IPS-NIHi7 (cell line): Measurements from ENCODE around the gene UBQLN3.

ENCODE experiments used
- DNase-seq: peaks from one replicate; pipeline ENCODE4 v3.0.0; 2012; ENCODE audit warnings: mixed read lengths; ENCODE audit errors: extremely low spot score

Gene UBQLN3

DNA sequence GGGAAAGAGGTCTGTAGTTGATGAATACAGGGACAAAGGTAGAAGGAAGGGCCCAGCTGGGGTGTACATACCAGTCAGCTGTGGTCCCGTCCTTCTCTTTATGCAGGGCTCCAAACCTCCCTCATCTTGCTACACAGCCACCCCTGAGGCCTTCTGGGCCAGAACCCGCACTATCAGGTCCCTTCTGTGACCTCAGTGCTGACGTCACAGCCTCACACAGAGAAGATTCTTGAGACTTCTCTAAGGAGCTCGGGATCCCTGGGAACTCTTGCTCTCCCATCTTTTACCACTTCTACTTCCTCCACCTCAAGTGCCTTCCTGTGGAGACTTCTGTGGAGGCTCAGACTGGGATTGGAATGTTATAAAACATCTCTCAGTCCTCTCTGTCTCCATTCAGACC, at the start of gene UBQLN3:
Gene UBQLN3, minus strand, starts transcription at position 155 of the 400 bp plus-strand sequence. CDS start 399 bp downstream, outside the sequence.
- DNase-seq, result no peak

DNA sequence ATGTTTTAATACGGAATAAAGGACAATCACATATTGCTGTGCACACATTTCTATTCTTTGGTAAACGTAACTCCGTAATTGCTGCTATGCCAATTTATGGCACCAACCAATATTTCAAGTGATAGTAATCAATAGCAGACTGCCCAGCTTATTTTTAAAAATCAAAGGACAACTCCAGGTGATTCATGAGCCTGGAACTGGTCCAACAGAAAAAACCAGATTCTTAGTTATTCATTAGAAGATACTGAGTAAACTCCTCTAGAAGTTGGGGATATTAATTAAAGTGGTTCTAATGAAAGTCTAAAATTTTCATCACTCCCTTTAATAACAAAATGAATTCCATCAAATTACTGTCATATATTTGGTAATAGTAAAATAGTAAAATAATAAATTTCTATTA, 48.0 kb upstream of the UBQLN3 start:
- no peak for DNase-seq

DNA sequence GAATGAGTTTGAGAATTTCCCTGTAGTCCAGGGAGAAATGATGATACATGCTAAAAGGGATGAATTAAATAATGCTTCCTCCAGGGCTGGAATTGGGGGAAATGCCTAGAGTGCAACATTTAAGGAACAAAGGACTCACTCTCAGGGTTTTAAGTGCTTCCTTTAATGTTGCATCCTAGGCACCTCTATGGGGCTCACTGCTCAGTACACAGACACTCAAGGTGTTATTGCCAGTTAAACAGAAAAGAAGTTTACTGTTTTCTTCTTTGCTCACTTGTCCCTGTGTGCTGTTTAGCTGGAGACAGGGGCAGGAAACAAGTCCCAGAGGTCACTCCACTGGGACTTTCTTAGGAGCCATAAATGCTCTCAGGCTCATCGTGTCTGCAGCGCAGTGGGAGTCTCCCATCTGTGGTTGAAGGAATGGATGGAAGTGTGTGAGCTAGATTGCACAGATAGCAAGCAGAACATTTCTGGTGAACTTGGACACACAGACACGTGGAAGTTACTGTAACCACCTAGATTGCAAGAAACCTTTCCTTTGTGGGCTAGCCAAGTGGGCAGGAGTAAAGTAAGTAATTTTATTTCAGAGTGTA, 46.9 kb upstream of the UBQLN3 start:
- peak; percentile 11 for DNase-seq

DNA sequence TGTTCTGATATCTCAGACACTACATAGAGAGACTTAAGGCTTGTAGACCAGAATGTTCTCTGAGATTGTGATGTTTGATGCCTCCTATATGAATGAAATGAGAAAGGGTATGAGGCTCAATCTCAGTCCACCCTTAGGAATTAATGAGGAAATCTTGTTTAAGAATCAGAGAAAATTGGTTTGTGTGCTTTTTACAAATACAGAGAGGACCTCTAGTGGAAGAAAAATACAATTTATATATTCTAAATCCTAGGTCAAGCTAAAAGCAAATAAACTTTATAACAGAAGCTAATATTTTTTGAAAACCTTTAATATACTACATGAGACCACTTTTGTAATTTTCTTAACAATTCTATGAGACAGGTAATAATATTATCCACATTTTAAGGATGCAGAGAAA, 43.6 kb upstream of the UBQLN3 start:
- DNase-seq, result no peak

DNA sequence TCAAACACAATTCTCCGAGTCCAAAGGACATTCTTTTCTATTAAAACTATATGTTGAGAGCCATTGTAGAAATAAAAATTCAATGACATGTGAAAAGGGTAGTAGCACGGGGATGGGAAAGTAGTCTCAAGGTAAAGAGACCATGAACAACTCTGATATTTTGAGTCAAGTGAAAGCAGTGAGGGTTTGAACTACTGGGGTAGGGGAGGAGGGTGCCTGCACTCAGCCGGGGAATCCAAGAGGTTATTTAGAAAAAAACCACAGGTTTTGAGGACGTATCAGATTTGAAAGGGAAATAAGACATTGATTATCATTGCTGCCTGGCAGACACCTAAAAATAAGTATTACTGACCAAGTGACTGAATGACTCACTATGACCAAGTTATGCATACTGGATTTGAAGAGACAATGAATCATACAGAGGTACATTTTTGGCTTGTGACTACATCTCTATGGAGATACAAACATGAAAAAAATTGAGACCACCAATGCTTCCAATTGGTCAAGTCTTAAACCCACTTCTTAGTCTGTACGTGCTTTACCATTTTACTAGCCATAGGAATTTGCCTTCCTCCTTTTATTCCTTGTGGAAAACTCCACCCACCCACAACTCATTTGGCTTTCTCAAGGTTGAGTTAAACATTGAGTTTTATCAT, 40.8 kb upstream of the UBQLN3 start:
- no peak for DNase-seq

DNA sequence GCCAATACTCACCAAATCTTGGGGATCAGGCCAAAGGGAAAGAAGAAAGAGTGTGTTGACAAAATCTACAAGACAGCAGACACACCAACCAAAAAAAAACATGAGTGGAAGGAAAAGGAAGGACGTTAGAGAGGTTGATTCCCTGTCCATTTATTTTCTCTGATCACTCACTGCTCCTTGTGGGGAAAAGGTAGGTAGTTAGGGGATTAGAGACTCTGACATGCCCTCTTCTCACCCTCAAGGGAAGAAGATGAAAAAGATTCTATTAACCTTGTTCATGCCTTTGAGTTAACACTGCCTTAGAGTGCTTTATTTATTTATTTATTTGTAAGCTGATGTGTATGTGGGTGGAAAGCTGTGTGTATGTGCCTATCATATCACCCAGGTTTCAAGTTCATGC, 38.7 kb upstream of the UBQLN3 start, which contains the start of gene OR52H1:
Gene OR52H1, minus strand, starts transcription at position 101 of the 400 bp plus-strand sequence. CDS start 3,035 bp downstream, outside the sequence.
- no peak for DNase-seq

DNA sequence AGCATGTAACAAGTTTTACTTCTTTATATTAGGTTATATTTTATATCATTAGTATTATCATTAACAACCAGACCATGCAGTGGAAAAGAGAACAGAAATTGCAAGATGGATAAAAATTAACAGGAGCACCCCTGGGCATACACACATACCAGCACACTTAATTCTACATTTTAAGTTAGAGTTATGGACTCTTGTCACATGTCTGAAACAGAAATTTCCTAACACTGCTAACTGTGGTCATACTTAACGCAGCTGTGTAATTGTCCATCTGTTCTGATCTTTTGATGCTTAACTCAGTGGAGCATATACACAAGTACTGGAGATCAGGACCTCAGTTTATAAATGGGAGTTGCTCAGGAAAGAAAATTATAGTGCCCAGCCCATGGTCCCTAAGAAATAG, 38.2 kb upstream of the UBQLN3 start:
- DNase-seq, result no peak

DNA sequence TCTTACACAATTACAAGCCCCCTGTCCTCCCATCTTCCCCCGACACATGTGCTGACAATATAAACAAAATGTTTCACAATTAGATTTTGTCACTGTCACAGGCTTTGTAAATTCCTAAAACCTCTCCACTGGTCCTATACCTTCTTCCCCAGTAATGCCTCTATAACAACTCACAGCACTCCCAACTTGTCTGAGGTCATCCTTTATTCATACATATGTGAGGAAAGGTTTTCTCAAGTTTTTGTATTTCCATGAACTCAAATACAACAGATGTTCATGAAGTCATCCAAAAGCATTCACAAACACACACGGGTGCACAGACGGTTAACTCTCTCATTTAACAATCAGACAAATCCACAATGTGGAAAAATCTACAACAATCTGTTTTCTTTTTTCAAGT, 36.7 kb upstream of the UBQLN3 start:
- no peak for DNase-seq

DNA sequence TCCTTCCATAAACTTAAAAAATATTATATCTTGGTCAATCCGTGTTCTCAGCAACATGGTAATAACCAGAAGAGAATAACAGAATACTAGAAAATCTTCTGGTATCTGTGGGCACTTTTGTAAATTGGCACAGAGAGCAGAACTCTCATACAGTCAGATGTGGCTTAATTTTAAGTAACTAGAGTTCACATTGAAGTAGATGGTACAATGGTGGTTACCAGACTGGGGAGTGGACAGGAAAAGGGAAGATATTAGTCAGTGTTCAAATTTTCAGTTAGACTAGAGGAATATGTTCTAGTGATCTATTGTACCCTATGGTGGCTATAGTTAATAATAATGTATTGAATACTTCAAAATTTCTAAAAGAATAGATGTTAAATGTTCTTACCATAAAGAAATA, 31.7 kb upstream of the UBQLN3 start:
- no peak for DNase-seq

DNA sequence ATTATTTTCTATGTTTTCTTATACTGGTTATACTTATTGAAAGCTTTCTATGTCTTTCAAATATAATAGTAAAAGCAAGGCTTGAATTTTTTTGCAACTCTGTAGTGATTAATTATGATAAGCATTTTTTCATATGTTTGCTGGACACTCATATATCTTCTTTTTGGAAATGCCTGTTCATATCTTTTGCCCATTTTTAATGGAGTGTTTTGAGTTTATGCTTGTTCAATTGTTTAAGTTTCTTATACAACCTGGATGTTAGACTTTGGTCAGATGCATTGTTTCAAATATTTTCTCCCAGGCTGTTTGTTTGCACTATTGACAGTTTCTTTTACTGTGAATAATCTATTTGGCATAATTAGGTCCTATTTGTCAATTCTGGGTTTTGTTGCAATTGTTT, 26.7 kb upstream of the UBQLN3 start:
- no peak for DNase-seq

DNA sequence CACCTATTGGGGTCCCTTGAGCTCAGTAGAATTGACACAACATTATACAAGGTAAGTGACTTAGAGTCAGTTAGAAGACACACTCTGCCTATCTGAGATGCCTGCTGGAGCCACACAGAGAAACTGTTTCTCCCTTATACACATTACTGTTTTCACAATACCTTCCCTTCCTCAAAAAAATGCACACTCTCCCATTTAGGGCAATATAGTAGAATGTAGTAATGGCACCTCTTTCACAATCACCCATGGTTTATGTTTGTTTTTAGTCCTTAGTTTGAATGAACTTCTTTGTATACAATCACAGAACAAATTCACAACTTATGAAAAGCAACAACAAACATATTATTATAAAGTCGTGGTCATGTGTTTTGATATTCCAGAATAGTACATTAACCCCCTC, 24.3 kb upstream of the UBQLN3 start:
- DNase-seq, result no peak

DNA sequence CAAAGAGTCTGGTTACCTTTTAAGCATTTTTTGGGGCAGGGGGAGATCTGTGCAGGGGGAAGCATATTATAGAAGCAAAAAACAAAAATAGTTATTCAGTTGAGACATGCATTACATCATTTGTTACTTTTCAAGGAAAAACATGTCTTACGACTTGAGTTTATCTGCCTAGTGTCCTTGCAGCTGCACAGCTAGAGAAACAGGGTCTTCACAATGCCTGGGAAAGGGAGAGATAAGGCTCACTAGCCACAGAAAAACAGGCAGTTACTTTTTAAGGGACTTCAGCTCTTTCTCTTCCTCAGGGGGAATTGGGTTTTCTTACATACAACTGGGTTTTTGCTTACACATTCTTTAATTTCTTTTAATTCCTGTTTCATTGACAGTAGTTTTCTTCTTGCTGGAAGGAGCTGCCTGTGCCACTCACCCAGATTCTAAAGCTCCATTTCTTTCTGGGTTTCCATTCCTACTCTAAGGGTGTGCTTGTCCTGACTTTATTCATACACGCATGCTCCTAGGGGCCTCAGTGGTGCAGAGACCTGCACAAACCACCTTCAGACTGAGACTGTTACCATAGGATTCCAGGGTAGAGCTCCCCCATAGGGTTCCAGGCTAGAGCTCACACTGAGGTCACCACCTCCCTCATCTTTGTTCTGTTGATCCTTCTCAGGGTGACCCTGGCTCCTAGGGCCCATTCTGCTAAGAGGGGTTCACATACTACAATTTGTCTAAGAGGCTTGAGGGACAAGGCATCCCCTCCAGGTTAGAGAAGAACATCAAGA, 21.5 kb upstream of the UBQLN3 start:
- no peak for DNase-seq

DNA sequence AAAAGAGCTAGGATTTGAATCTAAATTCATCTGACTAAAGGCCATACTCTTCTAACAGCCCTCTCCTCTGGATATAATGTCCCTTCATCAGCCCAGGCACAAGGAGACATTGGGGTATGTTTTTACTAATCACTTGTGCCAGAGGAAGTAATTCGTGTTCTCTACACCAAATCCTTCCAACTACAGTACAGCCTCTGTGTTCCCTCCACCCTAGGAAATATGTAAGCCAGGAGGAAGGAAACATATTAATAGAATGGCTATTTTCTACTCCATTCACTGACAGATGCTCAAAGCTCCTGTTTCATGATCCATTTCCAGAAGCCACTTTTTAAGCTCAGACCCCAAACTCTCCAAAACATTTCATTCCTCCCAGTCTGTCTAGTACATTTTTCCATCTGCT, 18.7 kb upstream of the UBQLN3 start:
- no peak for DNase-seq

DNA sequence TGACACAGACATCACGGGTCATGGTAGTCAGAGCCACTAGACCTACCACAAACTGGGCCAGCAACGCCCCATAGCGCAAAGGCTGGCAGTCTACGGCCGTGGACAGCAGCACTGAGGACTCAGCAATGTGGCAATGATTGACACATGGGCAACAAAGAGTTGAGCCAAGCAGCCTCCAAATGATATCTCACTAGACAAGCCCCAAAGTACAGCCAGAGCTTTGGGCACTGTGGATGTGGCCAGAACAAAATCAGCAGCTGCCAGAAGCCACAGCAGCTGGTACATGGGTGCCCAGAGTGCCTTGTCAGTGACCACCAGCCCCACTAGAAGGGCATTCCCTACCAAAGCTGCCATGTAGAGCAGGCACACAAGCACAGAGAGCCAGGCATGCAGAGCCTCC, 18.0 kb upstream of the UBQLN3 start:
- no peak for DNase-seq

DNA sequence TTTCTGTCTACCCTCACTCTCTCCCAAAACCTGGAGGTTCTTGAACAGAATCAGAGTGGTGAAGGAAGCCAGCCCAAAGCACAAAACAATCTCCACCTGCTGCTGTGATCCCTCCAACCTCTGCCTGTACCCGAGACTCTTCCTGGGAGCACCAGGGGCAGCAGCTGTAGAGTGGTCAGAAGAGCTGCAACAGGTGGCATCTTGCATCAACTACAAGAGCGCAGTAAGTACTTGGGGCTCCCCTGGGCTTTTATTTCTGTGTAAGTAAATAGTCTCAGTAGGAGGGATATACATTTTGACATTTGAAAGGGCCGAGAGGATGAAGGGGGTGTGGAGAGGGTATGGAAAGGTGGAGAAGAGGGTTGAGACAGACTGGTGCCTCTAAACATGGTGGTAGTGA, 15.0 kb upstream of the UBQLN3 start:
- no peak for DNase-seq

DNA sequence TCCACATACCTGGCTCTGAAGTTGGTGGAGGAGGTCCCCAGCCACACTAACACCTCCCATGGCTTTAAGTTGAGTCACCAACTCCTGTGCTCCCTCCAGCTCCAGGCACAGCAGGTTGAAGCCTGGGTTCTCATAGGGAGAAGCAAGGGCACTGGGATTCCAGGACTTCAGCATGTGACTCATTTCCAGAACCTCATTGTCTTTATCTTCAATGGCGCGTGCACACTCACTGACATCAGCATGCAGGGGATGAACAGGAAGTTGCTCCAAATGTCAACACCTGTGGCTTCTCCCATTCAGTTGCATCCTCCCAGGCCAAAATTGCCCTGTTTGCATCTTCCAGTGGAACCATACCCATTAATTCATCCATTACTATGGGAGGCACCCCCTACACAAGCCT, 12.6 kb upstream of the UBQLN3 start:
- no peak for DNase-seq

DNA sequence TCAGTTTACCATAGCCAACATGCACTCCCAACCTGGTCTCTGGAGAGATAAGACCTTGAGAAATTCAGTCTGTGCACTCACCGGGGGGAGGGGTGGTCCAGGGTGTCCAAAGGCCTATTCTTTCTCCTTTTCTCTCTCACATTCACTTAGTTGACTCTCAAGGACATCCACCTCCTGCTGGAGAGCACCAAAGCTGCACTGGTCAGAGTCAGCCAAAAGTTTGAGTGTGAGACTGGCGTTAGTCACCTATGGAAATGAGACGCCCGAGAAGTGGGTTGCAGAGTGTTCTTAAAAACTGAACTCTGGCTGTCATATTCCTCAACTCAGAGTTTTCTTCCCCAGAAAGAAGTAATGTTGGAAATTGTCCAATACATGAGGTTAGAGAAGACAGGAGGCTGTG, 11.8 kb upstream of the UBQLN3 start:
- no peak for DNase-seq

DNA sequence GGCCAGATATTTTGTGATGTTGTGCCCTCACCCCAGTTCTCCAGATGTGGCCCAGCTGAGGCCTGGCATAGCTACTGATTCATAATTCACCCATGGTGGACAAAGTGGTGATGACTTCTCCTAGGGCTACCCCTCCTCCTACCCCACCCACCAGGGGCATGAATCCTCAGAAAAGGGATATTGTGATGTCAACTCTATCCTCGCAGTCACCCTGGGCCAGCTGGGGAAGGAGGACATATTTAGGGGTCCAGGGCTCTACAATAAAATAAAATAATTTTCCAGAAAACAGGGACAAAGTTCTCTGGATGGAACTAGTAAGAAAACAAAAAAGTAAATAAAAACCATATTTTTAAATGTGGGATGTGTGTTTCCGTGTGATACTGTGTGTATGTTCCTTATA, 6.8 kb upstream of the UBQLN3 start, which contains the start of gene UBQLNL:
Gene UBQLNL, minus strand, starts transcription at position 101 of the 400 bp plus-strand sequence. CDS start 258 bp downstream, outside the sequence.
- DNase-seq, result no peak

DNA sequence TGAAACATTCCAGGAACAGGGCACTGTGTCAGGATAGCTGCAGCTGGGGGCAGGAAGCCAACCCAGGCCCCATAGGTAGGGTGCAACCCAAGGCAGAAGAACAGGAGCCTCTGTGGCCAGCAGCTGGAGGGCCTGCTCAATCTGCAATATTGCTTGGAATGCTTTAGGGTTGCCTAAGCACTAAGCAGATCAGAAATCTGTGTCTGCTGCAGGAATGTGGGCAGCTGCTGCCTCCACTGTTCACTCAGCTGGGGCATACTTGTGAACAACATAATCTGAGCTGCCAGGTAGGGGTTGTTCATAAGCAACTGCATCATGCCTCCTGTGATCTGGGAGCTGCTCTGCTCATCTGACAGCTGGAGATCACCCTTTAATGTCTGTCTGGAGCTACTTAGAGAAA, 5.1 kb upstream of the UBQLN3 start:
- DNase-seq, result no peak

DNA sequence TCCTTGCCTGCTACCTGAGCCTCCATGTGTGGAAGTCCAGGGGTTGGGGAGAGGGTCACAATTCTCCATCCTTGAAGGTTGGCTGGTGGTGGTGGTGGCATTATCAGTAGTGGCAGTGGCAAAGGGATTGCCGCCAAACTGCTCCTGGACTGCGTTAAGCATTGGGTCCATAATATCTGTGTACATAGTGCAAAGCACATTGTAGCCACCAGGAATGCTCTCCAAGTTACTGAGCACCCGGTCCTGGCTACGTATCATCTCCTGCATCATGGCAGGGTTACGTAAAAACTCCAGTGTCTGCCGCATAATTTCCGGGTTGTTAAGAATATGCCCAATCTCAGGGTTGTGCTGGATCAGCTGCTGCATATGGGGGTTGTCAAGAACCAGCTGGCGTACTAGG, 1.2 kb downstream of the UBQLN3 start:
- no peak for DNase-seq

DNA sequence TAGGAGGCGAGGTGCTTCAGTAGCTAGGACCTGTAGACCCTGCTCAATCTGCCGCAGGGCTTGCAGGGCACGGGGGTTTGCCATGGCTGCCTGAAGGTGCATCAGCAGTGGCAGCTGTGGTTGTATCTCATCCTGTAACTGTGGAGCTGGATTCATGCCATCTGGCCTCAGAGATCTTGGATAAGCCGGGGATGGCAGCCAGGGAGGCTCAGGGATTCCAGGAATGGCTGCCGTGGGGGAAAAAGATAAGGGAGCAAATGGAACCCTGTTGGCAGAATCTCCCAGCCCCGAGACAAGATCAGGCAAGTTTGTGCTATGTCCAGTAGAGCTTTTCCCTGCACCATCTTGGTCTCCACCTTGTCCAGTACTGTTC, 1.8 kb downstream of the UBQLN3 start:
- no peak for DNase-seq

DNA sequence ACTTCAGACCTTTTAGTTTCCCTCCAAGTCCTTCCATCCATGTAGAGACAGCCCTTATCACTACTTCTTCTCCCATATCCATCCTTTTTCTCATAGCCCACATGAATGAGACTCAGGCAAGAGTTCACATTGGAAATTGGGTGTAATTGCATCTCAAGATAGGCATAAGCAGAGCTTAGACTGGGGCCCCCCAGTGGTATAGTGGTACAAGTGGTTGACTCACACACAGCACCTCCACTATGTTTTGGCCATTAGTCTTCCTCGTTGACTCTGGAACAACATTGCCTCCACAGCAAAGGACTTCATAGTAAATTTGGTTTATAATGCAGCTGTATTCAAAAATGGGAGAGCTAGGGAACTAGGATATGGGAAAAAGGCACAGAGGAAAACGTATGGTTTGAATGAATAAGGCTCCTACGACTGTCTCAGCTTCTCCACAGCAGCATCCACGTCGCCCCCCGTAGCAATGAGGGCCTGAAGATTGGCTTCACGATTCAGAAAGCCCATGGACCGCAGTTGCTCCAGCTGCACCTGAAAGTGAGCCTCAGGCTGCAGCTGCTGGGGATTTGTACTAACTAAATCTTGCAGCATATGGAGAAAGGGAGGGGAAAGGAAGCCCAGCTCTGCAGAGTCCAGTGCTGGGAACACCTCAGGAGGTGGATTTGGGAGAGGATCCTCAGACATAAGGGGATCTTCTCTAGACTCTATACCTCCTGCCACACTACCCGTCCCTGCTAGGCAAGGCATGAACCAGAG, 2.4 kb downstream of the UBQLN3 start:
- DNase-seq, result no peak
